ENCODE measurements around the gene SLC15A5.

Gene SLC15A5

GRCh38 chr12:16174282-16174681 is 103.2 kb downstream of the SLC15A5 start:
- H3K9ac ChIP-seq (ENCODE audit: low read length), result no peak overlapping the region
- no peaks in the 10 kb centered on the region for H3K27me3 ChIP-seq (ENCODE audit: low read length)
- H3K36me3 ChIP-seq (ENCODE audit: low read length), result no peaks in the 10 kb centered on the region
- no peaks in the 10 kb centered on the region for H3F3A ChIP-seq (ENCODE audit: insufficient read depth)
- no peak overlapping the region for H2AFZ ChIP-seq (ENCODE audit: low read depth, low read length, severe bottlenecking)
- no peaks in the 10 kb centered on the region for H3K79me2 ChIP-seq (ENCODE audit: insufficient read depth, low read length)
- no peak overlapping the region for H3K4me3 ChIP-seq (ENCODE audit: insufficient read depth, low read length, poor library complexity, severe bottlenecking)
- no peak overlapping the region for H3K4me2 ChIP-seq (ENCODE audit: low read depth, low read length, poor library complexity, severe bottlenecking)
- no peak for TF ChIP-seq EZH2phosphoT487 (conservative IDR thresholded peaks at IDR 0.05; ENCODE audit: low read length)
- TF ChIP-seq, protein P1, sequence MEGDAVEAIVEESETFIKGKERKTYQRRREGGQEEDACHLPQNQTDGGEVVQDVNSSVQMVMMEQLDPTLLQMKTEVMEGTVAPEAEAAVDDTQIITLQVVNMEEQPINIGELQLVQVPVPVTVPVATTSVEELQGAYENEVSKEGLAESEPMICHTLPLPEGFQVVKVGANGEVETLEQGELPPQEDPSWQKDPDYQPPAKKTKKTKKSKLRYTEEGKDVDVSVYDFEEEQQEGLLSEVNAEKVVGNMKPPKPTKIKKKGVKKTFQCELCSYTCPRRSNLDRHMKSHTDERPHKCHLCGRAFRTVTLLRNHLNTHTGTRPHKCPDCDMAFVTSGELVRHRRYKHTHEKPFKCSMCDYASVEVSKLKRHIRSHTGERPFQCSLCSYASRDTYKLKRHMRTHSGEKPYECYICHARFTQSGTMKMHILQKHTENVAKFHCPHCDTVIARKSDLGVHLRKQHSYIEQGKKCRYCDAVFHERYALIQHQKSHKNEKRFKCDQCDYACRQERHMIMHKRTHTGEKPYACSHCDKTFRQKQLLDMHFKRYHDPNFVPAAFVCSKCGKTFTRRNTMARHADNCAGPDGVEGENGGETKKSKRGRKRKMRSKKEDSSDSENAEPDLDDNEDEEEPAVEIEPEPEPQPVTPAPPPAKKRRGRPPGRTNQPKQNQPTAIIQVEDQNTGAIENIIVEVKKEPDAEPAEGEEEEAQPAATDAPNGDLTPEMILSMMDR (IDR thresholded peaks at IDR 0.05; ENCODE audit: insufficient read depth, low read length, poor library complexity, severe bottlenecking), result no peak
- no peaks in the 10 kb centered on the region for H3K9me2 ChIP-seq (replicated peaks; ENCODE audit: insufficient read depth, low read length)
- H4K20me1 ChIP-seq (ENCODE audit: low read depth, low read length), result no peaks in the 10 kb centered on the region
- no peaks in the 10 kb centered on the region for H3K9me3 ChIP-seq (ENCODE audit: insufficient read depth, low read length)
- no peak overlapping the region for H3K27ac ChIP-seq (ENCODE audit: low read depth, low read length)

GRCh38 chr12:16171348-16171747 is 106.1 kb downstream of the SLC15A5 start:
- Histone ChIP-seq H3K4me3 (ENCODE audit: insufficient read depth, low read length, poor library complexity, severe bottlenecking) (no peak overlapping the region), H3F3A (ENCODE audit: insufficient read depth) (no peaks in the 10 kb centered on the region), H3K79me2 (ENCODE audit: insufficient read depth, low read length) (no peaks in the 10 kb centered on the region), H3K36me3 (ENCODE audit: low read length) (no peaks in the 10 kb centered on the region), H3K9me2 (replicated peaks; ENCODE audit: insufficient read depth, low read length) (no peaks in the 10 kb centered on the region), H4K20me1 (ENCODE audit: low read depth, low read length) (no peaks in the 10 kb centered on the region), H3K9ac (ENCODE audit: low read length) (no peak overlapping the region), H3K9me3 (ENCODE audit: insufficient read depth, low read length) (no peaks in the 10 kb centered on the region), H3K27ac (ENCODE audit: low read depth, low read length) (no peak overlapping the region), H2AFZ (ENCODE audit: low read depth, low read length, severe bottlenecking) (no peak overlapping the region), H3K27me3 (ENCODE audit: low read length) (no peaks in the 10 kb centered on the region), H3K4me2 (ENCODE audit: low read depth, low read length, poor library complexity, severe bottlenecking) (no peak overlapping the region)
- TF ChIP-seq EZH2phosphoT487 (conservative IDR thresholded peaks at IDR 0.05; ENCODE audit: low read length), result no peak
- TF ChIP-seq, protein P1 (IDR thresholded peaks at IDR 0.05; ENCODE audit: insufficient read depth, low read length, poor library complexity, severe bottlenecking), result no peak

DNA sequence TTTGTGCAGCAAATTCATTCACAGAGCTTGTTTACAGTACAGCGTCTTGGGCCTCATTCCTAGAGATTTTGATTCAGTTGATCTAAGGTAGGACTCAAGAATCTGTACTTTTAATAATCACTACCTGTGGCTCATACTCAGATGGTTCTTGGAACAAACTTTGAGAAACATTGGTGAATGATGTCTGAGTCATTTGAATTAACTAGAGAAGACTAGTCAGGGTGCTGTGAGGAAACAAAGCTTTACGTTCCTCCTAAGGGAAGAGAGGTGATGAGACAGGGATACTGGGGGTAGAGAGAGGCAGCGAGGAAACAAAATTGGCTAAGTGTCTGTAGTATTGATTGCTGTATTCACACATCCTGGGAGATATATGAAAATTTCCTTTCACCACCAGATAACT is 109.4 kb downstream of the SLC15A5 start:
- no peaks in the 10 kb centered on the region for H3K9me2 ChIP-seq (replicated peaks; ENCODE audit: insufficient read depth, low read length)
- H3K27me3 ChIP-seq (ENCODE audit: low read length), result no peaks in the 10 kb centered on the region
- H3F3A ChIP-seq (ENCODE audit: insufficient read depth), result no peaks in the 10 kb centered on the region
- H3K36me3 ChIP-seq (ENCODE audit: low read length), result no peaks in the 10 kb centered on the region
- H3K27ac ChIP-seq (ENCODE audit: low read depth, low read length), result no peak overlapping the region
- H3K4me3 ChIP-seq (ENCODE audit: insufficient read depth, low read length, poor library complexity, severe bottlenecking), result no peak overlapping the region
- no peaks in the 10 kb centered on the region for H3K9me3 ChIP-seq (ENCODE audit: insufficient read depth, low read length)
- no peak overlapping the region for H3K4me2 ChIP-seq (ENCODE audit: low read depth, low read length, poor library complexity, severe bottlenecking)
- H2AFZ ChIP-seq (ENCODE audit: low read depth, low read length, severe bottlenecking), result no peak overlapping the region
- no peak for TF ChIP-seq EZH2phosphoT487 (conservative IDR thresholded peaks at IDR 0.05; ENCODE audit: low read length)
- TF ChIP-seq, protein P1 (IDR thresholded peaks at IDR 0.05; ENCODE audit: insufficient read depth, low read length, poor library complexity, severe bottlenecking), result no peak
- no peaks in the 10 kb centered on the region for H3K79me2 ChIP-seq (ENCODE audit: insufficient read depth, low read length)
- no peak overlapping the region for H3K9ac ChIP-seq (ENCODE audit: low read length)
- no peaks in the 10 kb centered on the region for H4K20me1 ChIP-seq (ENCODE audit: low read depth, low read length)
